SH-SY5Y (cell line): ENCODE data around the gene ETV1.

Experiments
- GATA2 ChIP-seq: IDR thresholded peaks from 2 replicates; pipeline ENCODE4 v1.6.1; 2011; ENCODE audit warnings: mild to moderate bottlenecking, low read depth, low read length
- GATA3 ChIP-seq: IDR thresholded peaks from 2 replicates; pipeline ENCODE4 v1.6.1; 2011; ENCODE audit warnings: low read depth, mild to moderate bottlenecking, low read length, moderate library complexity

- TF ChIP-seq GATA2: no peak
- no peak for TF ChIP-seq GATA3
These were observed 20.3 kb upstream of the ETV1 start for GRCh38 chr7:14009453-14010418.
